ENCODE measurements around the gene PSPC1. TPM values are rescaled to one million over a fixed set of nuclear protein-coding genes. Genes with fewer than 3 reads are reported as not detected.
"Not testable (repeated sequence)": the region's sequence is repeated elsewhere in the genome, so short reads cannot be mapped to it uniquely, and the experiment has no call there.

The PSPC1 gene
- 10 to 100 TPM; 61.8 to 62.2 TPM for total RNA-seq

GRCh38 chr13:19782727-19783682 lies at the start of gene PSPC1:
TSS of gene PSPC1 (minus strand) at chr13:19782945. CDS start at chr13:19782757, 188 bp downstream.
- POLR2A ChIA-PET = interaction anchor here (0.8 to 2.6 kb wide), 13 partner anchors 9 to 85 kb away, joined by 3 to 9 read pairs (median 4); partner anchors contain the start of gene ZMYM5
- Mint-ChIP-seq H3K27ac (peak within 1 kb of the TSS; percentile 97), H3K36me3 (ENCODE audit: low read depth) (peaks cover 15% of the 10 kb centered on the region), H3K4me3 (peak within 1 kb of the TSS; percentile 82)
- H3K4me1 Mint-ChIP-seq (ENCODE audit: low read depth); H3K27me3 Mint-ChIP-seq; H3K9me3 Mint-ChIP-seq: not testable (repeated sequence)
- intact Hi-C loops (cut with micrococcal nuclease) = loop anchor here (10.0 kb wide), 2 partner anchors 82 to 182 kb away; partner anchors contain the start of gene ZMYM5
- CTCF ChIA-PET = interaction anchor here (1.0 to 1.4 kb wide), 3 partner anchors 37 to 173 kb away, joined by 3 read pairs; no protein-coding TSS in a partner anchor
- DNase-seq = peak; percentile 94
- ATAC-seq = peak; percentile 95

- Mint-ChIP-seq H3K36me3 (ENCODE audit: low read depth) (peaks cover 42% of the 10 kb centered on the region), H3K4me1 (ENCODE audit: low read depth) (no peaks in the 10 kb centered on the region), H3K27me3 (no peaks in the 10 kb centered on the region), H3K27ac (no peak overlapping the region), H3K9me3 (no peaks in the 10 kb centered on the region), H3K4me3 (no peak overlapping the region)
- no peak for ATAC-seq
- no peak for DNase-seq
- POLR2A ChIA-PET = no interaction called here
- no peak for TF ChIP-seq CTCF (IDR thresholded peaks at IDR 0.05)
- intact Hi-C loops (cut with micrococcal nuclease) = no loop called here
- CTCF ChIA-PET = no interaction called here
Measured at GRCh38 chr13:19822673-19823072, 39.9 kb upstream of the PSPC1 start.

- peaks cover 24% of the 10 kb centered on the region for H3K36me3 Mint-ChIP-seq (ENCODE audit: low read depth)
- POLR2A ChIA-PET = interaction anchor here (0.5 kb wide), 1 partner anchor 14 kb away, joined by 3 read pairs; no protein-coding TSS in a partner anchor
- peak; percentile 47 for DNase-seq
- no peak overlapping the region for H3K27ac Mint-ChIP-seq
- CTCF ChIA-PET = interaction anchor here (0.6 to 1.7 kb wide), 6 partner anchors 11 to 82 kb away, joined by 3 to 5 read pairs (median 3); no protein-coding TSS in a partner anchor
- peak; percentile 69 for TF ChIP-seq CTCF (IDR thresholded peaks at IDR 0.05)
- no peaks in the 10 kb centered on the region for H3K9me3 Mint-ChIP-seq
- intact Hi-C loops (cut with micrococcal nuclease) = no loop called here
- H3K27me3 Mint-ChIP-seq = no peaks in the 10 kb centered on the region
- H3K4me1 Mint-ChIP-seq (ENCODE audit: low read depth) = no peaks in the 10 kb centered on the region
- no peak for ATAC-seq
- H3K4me3 Mint-ChIP-seq = no peak overlapping the region
Measured at GRCh38 chr13:19818223-19818842, 35.6 kb upstream of the PSPC1 start.

GRCh38 chr13:19817510-19818158 lies 34.9 kb upstream of the PSPC1 start:
- TF ChIP-seq CTCF (IDR thresholded peaks at IDR 0.05) = no peak
- Mint-ChIP-seq H3K4me1 (ENCODE audit: low read depth) (no peaks in the 10 kb centered on the region), H3K36me3 (ENCODE audit: low read depth) (peaks cover 20% of the 10 kb centered on the region), H3K4me3 (no peak overlapping the region), H3K27ac (no peak overlapping the region), H3K27me3 (no peaks in the 10 kb centered on the region), H3K9me3 (no peaks in the 10 kb centered on the region)
- ChIA-PET CTCF (interaction anchor here (0.6 to 1.7 kb wide), 6 partner anchors 12 to 81 kb away, joined by 3 to 5 read pairs (median 3); no protein-coding TSS in a partner anchor), POLR2A (interaction anchor here (0.5 kb wide), 1 partner anchor 14 kb away, joined by 3 read pairs; no protein-coding TSS in a partner anchor)
- ATAC-seq (no peak), DNase-seq (no peak)
- intact Hi-C loops (cut with micrococcal nuclease) = no loop called here

- no peak for TF ChIP-seq CTCF (IDR thresholded peaks at IDR 0.05)
- Mint-ChIP-seq H3K4me1 (ENCODE audit: low read depth) (no peaks in the 10 kb centered on the region), H3K27ac (no peak overlapping the region), H3K27me3 (no peaks in the 10 kb centered on the region), H3K36me3 (ENCODE audit: low read depth) (peaks cover 20% of the 10 kb centered on the region), H3K4me3 (no peak overlapping the region), H3K9me3 (no peaks in the 10 kb centered on the region)
- DNase-seq = no peak
- POLR2A ChIA-PET = no interaction called here
- intact Hi-C loops (cut with micrococcal nuclease) = no loop called here
- CTCF ChIA-PET = interaction anchor here (1.7 kb wide), 1 partner anchor 29 kb away, joined by 5 read pairs; no protein-coding TSS in a partner anchor
- no peak for ATAC-seq
Measured at GRCh38 chr13:19817106-19817505, 34.4 kb upstream of the PSPC1 start.

GRCh38 chr13:19815842-19816241 lies 33.1 kb upstream of the PSPC1 start:
- peaks cover 17% of the 10 kb centered on the region for H3K36me3 Mint-ChIP-seq (ENCODE audit: low read depth)
- intact Hi-C loops (cut with micrococcal nuclease); DNase-seq; H3K4me1 Mint-ChIP-seq (ENCODE audit: low read depth); H3K9me3 Mint-ChIP-seq; ATAC-seq; H3K4me3 Mint-ChIP-seq; CTCF ChIA-PET; POLR2A ChIA-PET; H3K27ac Mint-ChIP-seq; H3K27me3 Mint-ChIP-seq: not testable (repeated sequence)
